ENCODE measurements around the gene GABARAPL2.
"Not testable (repeated sequence)": the region's sequence is repeated elsewhere in the genome, so short reads cannot be mapped to it uniquely, and the experiment has no call there.

GABARAPL2 gene

GRCh38 chr16:75589306-75589705 lies 23.1 kb downstream of the GABARAPL2 start:
- no peaks in the 10 kb centered on the region for H3K9me3 ChIP-seq (ENCODE audit: control insufficient read depth in 2 of 2, low read length in 2 of 2)
- no peak overlapping the region for H3K4me3 ChIP-seq (ENCODE audit: low read length in 2 of 2)
- H3K36me3 ChIP-seq (ENCODE audit: control insufficient read depth in 2 of 2, insufficient read depth in 2 of 2, low read length in 2 of 2) = no peaks in the 10 kb centered on the region
- H3K4me1 ChIP-seq (ENCODE audit: control insufficient read depth in 2 of 2, insufficient read depth in 2 of 2, low read length in 2 of 2) = no peaks in the 10 kb centered on the region
- no peaks in the 10 kb centered on the region for H3K27me3 ChIP-seq (ENCODE audit: control insufficient read depth in 2 of 2, insufficient read depth in 2 of 2, low read length in 2 of 2)
- peak overlapping the region in 1 of 2 donors; percentile 20 for H3K27ac ChIP-seq (ENCODE audit: low read depth in 2 of 2, low read length in 2 of 2)
- no peak overlapping the region for H3K9ac ChIP-seq (ENCODE audit: low read depth in 1 of 2, low read length in 2 of 2)

GRCh38 chr16:75590920-75591843 lies 25.0 kb downstream of the GABARAPL2 start:
- Histone ChIP-seq H3K9me3 (ENCODE audit: control insufficient read depth in 2 of 2, low read length in 2 of 2) (no peaks in the 10 kb centered on the region), H3K4me1 (ENCODE audit: control insufficient read depth in 2 of 2, insufficient read depth in 2 of 2, low read length in 2 of 2) (no peaks in the 10 kb centered on the region), H3K4me3 (ENCODE audit: low read length in 2 of 2) (no peak overlapping the region)

GRCh38 chr16:75591927-75592326 lies 25.7 kb downstream of the GABARAPL2 start:
- H3K27ac ChIP-seq (ENCODE audit: low read depth in 2 of 2, low read length in 2 of 2) = not testable (repeated sequence)

More at GRCh38 chr16:75590920-75591843, 25.0 kb downstream of the GABARAPL2 start:
- Histone ChIP-seq H3K27ac (ENCODE audit: low read depth in 2 of 2, low read length in 2 of 2) (peak overlapping the region; percentile 29 to 62), H3K36me3 (ENCODE audit: control insufficient read depth in 2 of 2, insufficient read depth in 2 of 2, low read length in 2 of 2) (no peaks in the 10 kb centered on the region), H3K9ac (ENCODE audit: low read depth in 1 of 2, low read length in 2 of 2) (no peak overlapping the region), H3K27me3 (ENCODE audit: control insufficient read depth in 2 of 2, insufficient read depth in 2 of 2, low read length in 2 of 2) (no peaks in the 10 kb centered on the region)

GRCh38 chr16:75593308-75593707 lies 27.1 kb downstream of the GABARAPL2 start:
- no peak overlapping the region for H3K9ac ChIP-seq (ENCODE audit: low read depth in 1 of 2, low read length in 2 of 2)
- no peak overlapping the region for H3K27ac ChIP-seq (ENCODE audit: low read depth in 2 of 2, low read length in 2 of 2)
- H3K27me3 ChIP-seq (ENCODE audit: control insufficient read depth in 2 of 2, insufficient read depth in 2 of 2, low read length in 2 of 2) = no peaks in the 10 kb centered on the region
- peaks cover 0 to 9% of the 10 kb centered on the region in 2 donors for H3K36me3 ChIP-seq (ENCODE audit: control insufficient read depth in 2 of 2, insufficient read depth in 2 of 2, low read length in 2 of 2)
- H3K4me3 ChIP-seq (ENCODE audit: low read length in 2 of 2) = no peak overlapping the region
- H3K9me3 ChIP-seq (ENCODE audit: control insufficient read depth in 2 of 2, low read length in 2 of 2) = no peaks in the 10 kb centered on the region
- no peaks in the 10 kb centered on the region for H3K4me1 ChIP-seq (ENCODE audit: control insufficient read depth in 2 of 2, insufficient read depth in 2 of 2, low read length in 2 of 2)

More at GRCh38 chr16:75591927-75592326, 25.7 kb downstream of the GABARAPL2 start:
- not testable (repeated sequence) for H3K4me3 ChIP-seq (ENCODE audit: low read length in 2 of 2); H3K27me3 ChIP-seq (ENCODE audit: control insufficient read depth in 2 of 2, insufficient read depth in 2 of 2, low read length in 2 of 2); H3K36me3 ChIP-seq (ENCODE audit: control insufficient read depth in 2 of 2, insufficient read depth in 2 of 2, low read length in 2 of 2); H3K4me1 ChIP-seq (ENCODE audit: control insufficient read depth in 2 of 2, insufficient read depth in 2 of 2, low read length in 2 of 2); H3K9me3 ChIP-seq (ENCODE audit: control insufficient read depth in 2 of 2, low read length in 2 of 2); H3K9ac ChIP-seq (ENCODE audit: low read depth in 1 of 2, low read length in 2 of 2)

GRCh38 chr16:75593825-75594820 lies 27.9 kb downstream of the GABARAPL2 start:
- Histone ChIP-seq H3K4me3 (ENCODE audit: low read length in 2 of 2) (no peak overlapping the region), H3K9me3 (ENCODE audit: control insufficient read depth in 2 of 2, low read length in 2 of 2) (no peaks in the 10 kb centered on the region), H3K27ac (ENCODE audit: low read depth in 2 of 2, low read length in 2 of 2) (no peak overlapping the region), H3K27me3 (ENCODE audit: control insufficient read depth in 2 of 2, insufficient read depth in 2 of 2, low read length in 2 of 2) (no peaks in the 10 kb centered on the region), H3K36me3 (ENCODE audit: control insufficient read depth in 2 of 2, insufficient read depth in 2 of 2, low read length in 2 of 2) (peaks cover 0 to 9% of the 10 kb centered on the region in 2 donors), H3K4me1 (ENCODE audit: control insufficient read depth in 2 of 2, insufficient read depth in 2 of 2, low read length in 2 of 2) (no peaks in the 10 kb centered on the region), H3K9ac (ENCODE audit: low read depth in 1 of 2, low read length in 2 of 2) (no peak overlapping the region)

GRCh38 chr16:75599452-75600277 lies 33.5 kb downstream of the GABARAPL2 start:
- H3K27me3 ChIP-seq (ENCODE audit: control insufficient read depth in 2 of 2, insufficient read depth in 2 of 2, low read length in 2 of 2) = no peaks in the 10 kb centered on the region
- no peak overlapping the region for H3K27ac ChIP-seq (ENCODE audit: low read depth in 2 of 2, low read length in 2 of 2)
- H3K4me3 ChIP-seq (ENCODE audit: low read length in 2 of 2) = no peak overlapping the region
- no peak overlapping the region for H3K9ac ChIP-seq (ENCODE audit: low read depth in 1 of 2, low read length in 2 of 2)
- peaks cover 23 to 38% of the 10 kb centered on the region in 2 donors for H3K36me3 ChIP-seq (ENCODE audit: control insufficient read depth in 2 of 2, insufficient read depth in 2 of 2, low read length in 2 of 2)
- H3K4me1 ChIP-seq (ENCODE audit: control insufficient read depth in 2 of 2, insufficient read depth in 2 of 2, low read length in 2 of 2) = peaks cover 0 to 3% of the 10 kb centered on the region in 2 donors
- no peaks in the 10 kb centered on the region for H3K9me3 ChIP-seq (ENCODE audit: control insufficient read depth in 2 of 2, low read length in 2 of 2)

- Histone ChIP-seq H3K27ac (ENCODE audit: low read depth in 2 of 2, low read length in 2 of 2) (no peak overlapping the region), H3K4me3 (ENCODE audit: low read length in 2 of 2) (no peak overlapping the region), H3K9ac (ENCODE audit: low read depth in 1 of 2, low read length in 2 of 2) (no peak overlapping the region), H3K9me3 (ENCODE audit: control insufficient read depth in 2 of 2, low read length in 2 of 2) (no peaks in the 10 kb centered on the region), H3K36me3 (ENCODE audit: control insufficient read depth in 2 of 2, insufficient read depth in 2 of 2, low read length in 2 of 2) (peaks cover 26 to 41% of the 10 kb centered on the region in 2 donors), H3K27me3 (ENCODE audit: control insufficient read depth in 2 of 2, insufficient read depth in 2 of 2, low read length in 2 of 2) (no peaks in the 10 kb centered on the region), H3K4me1 (ENCODE audit: control insufficient read depth in 2 of 2, insufficient read depth in 2 of 2, low read length in 2 of 2) (peaks cover 0 to 3% of the 10 kb centered on the region in 2 donors)
Observed at GRCh38 chr16:75603241-75603640, 37.1 kb downstream of the GABARAPL2 start.

GRCh38 chr16:75606507-75606906 lies 40.3 kb downstream of the GABARAPL2 start:
- H3K36me3 ChIP-seq (ENCODE audit: control insufficient read depth in 2 of 2, insufficient read depth in 2 of 2, low read length in 2 of 2) = peaks cover 30 to 45% of the 10 kb centered on the region in 2 donors

GRCh38 chr16:75614066-75614897 lies 48.1 kb downstream of the GABARAPL2 start:
- peaks cover 30 to 47% of the 10 kb centered on the region in 2 donors for H3K36me3 ChIP-seq (ENCODE audit: control insufficient read depth in 2 of 2, insufficient read depth in 2 of 2, low read length in 2 of 2)
- H3K27ac ChIP-seq (ENCODE audit: low read depth in 2 of 2, low read length in 2 of 2) = no peak overlapping the region
- H3K9ac ChIP-seq (ENCODE audit: low read depth in 1 of 2, low read length in 2 of 2) = no peak overlapping the region
- no peak overlapping the region for H3K4me3 ChIP-seq (ENCODE audit: low read length in 2 of 2)
- no peaks in the 10 kb centered on the region for H3K4me1 ChIP-seq (ENCODE audit: control insufficient read depth in 2 of 2, insufficient read depth in 2 of 2, low read length in 2 of 2)
- no peaks in the 10 kb centered on the region for H3K27me3 ChIP-seq (ENCODE audit: control insufficient read depth in 2 of 2, insufficient read depth in 2 of 2, low read length in 2 of 2)
- no peaks in the 10 kb centered on the region for H3K9me3 ChIP-seq (ENCODE audit: control insufficient read depth in 2 of 2, low read length in 2 of 2)

More at GRCh38 chr16:75606507-75606906, 40.3 kb downstream of the GABARAPL2 start:
- no peaks in the 10 kb centered on the region for H3K4me1 ChIP-seq (ENCODE audit: control insufficient read depth in 2 of 2, insufficient read depth in 2 of 2, low read length in 2 of 2)
- H3K9ac ChIP-seq (ENCODE audit: low read depth in 1 of 2, low read length in 2 of 2) = no peak overlapping the region
- H3K27me3 ChIP-seq (ENCODE audit: control insufficient read depth in 2 of 2, insufficient read depth in 2 of 2, low read length in 2 of 2) = no peaks in the 10 kb centered on the region
- H3K9me3 ChIP-seq (ENCODE audit: control insufficient read depth in 2 of 2, low read length in 2 of 2) = no peaks in the 10 kb centered on the region
- H3K4me3 ChIP-seq (ENCODE audit: low read length in 2 of 2) = no peak overlapping the region
- H3K27ac ChIP-seq (ENCODE audit: low read depth in 2 of 2, low read length in 2 of 2) = no peak overlapping the region

Measured in mucosa of rectum (tissue), 2 donors.